DND-41 (cell line): ENCODE results near the gene RTN4IP1.

Source experiments
- CTCF ChIP-seq: IDR thresholded peaks from 2 replicates; pipeline ENCODE4 v1.5.1; 2012; ENCODE audit warnings: borderline replicate concordance, low read length, moderate library complexity, mild to moderate bottlenecking; ENCODE audit not compliant: poor library complexity, severe bottlenecking; ENCODE audit errors: extremely low read depth
- EZH2 ChIP-seq: IDR thresholded peaks from 3 replicates; pipeline ENCODE4 v1.6.1; 2012; ENCODE audit warnings: borderline replicate concordance, low read depth, mild to moderate bottlenecking, moderate library complexity, low read length, inconsistent platforms; ENCODE audit not compliant: severe bottlenecking

GRCh38 chr6:106568530-106568929 is 60.8 kb downstream of the RTN4IP1 start:
- TF ChIP-seq CTCF (no peak), EZH2 (no peak)
